Measurements from ENCODE around the gene TMEM175. TPM values are rescaled to one million over a fixed set of nuclear protein-coding genes. Genes with fewer than 3 reads are reported as not detected.

Gene TMEM175
- total and polyA plus RNA-seq, 2 of the 8 experiments (the other 6 are each of a cell fraction or from before 2014, with no cell fraction given) = 4.9 to 20.7 TPM

GRCh38 chr4:901192-901910 lies 30.9 kb upstream of the TMEM175 start:
- no peaks in the 10 kb centered on the region for H3K23me2 ChIP-seq (ENCODE audit: low read depth, low read length)
- no peak for DNase-seq (ENCODE audit: low read depth in 1 of 2, low spot score in 2 of 2)
- H2BK120ac ChIP-seq (replicated peaks; ENCODE audit: low read depth, low read length) = no peak overlapping the region
- H3K23ac ChIP-seq (ENCODE audit: insufficient read length) = no peak overlapping the region
- peak overlapping the region; percentile 51; the same call in 1 of the 2 replicates for H4K8ac ChIP-seq (ENCODE audit: extremely low read depth, insufficient read depth, low read length)
- no peak overlapping the region for H4K91ac ChIP-seq (replicated peaks; ENCODE audit: insufficient read length, low read length)
- H3K18ac ChIP-seq (ENCODE audit: extremely low read depth, low read length) = no peak overlapping the region; the same call in 1 of the 2 replicates
- no peak overlapping the region for H3K14ac ChIP-seq (ENCODE audit: insufficient read length)
- no peak for FAIRE-seq
- no peak overlapping the region for H2BK12ac ChIP-seq (ENCODE audit: low read depth, low read length)
- H3K4me1 ChIP-seq (replicated peaks in 1 of 4; ENCODE audit: control insufficient read depth in 3 of 4, insufficient read depth in 4 of 4, low read length in 3 of 4) = peaks cover 0 to 8% (median 0%) of the 10 kb centered on the region in 4 experiments; a peak in 3 of 7 replicates
- WGBS, 2 experiments (ENCODE audit: extremely low coverage in 1 of 2, insufficient coverage in 1 of 2, insufficient read length in 1 of 2, insufficient replicate concordance in 2 of 2, low coverage in 1 of 2, low lambda C conversion rate in 2 of 2, missing lambda C conversion rate in 1 of 2) = 91% methylated on average over 27 of the region's 28 CpGs; no CpG with 5 or more reads in 1 of the 2 experiments
- no peaks in the 10 kb centered on the region; a peak in 1 of 7 replicates for H3K27me3 ChIP-seq (replicated peaks in 1 of 4; ENCODE audit: control insufficient read depth in 3 of 4, extremely low read depth in 1 of 4, insufficient read depth in 3 of 4, low read length in 3 of 4)
- H2BK15ac ChIP-seq (ENCODE audit: low read length) = no peak overlapping the region
- H3K4me3 ChIP-seq (ENCODE audit: extremely low read depth in 1 of 4, insufficient read depth in 2 of 4, low read depth in 3 of 4, low read length in 4 of 4) = no peak overlapping the region
- H4K5ac ChIP-seq (ENCODE audit: insufficient read length, low read depth, low read length) = no peak overlapping the region
- no peak overlapping the region for H2AFZ ChIP-seq (ENCODE audit: low read length)
- H3K56ac ChIP-seq (replicated peaks; ENCODE audit: insufficient read length, low read depth, low read length) = no peak overlapping the region
- H3K79me1 ChIP-seq (ENCODE audit: low read depth, low read length) = peaks cover 14% of the 10 kb centered on the region
- H3K36me3 ChIP-seq (ENCODE audit: control insufficient read depth in 2 of 4, insufficient read depth in 4 of 4, low read length in 3 of 4) = peaks cover 0 to 8% (median 0%) of the 10 kb centered on the region in 4 experiments; a peak in 1 of 8 replicates
- no peak overlapping the region for H3K9ac ChIP-seq (replicated peaks in 1 of 4; ENCODE audit: extremely low read depth in 1 of 4, low read depth in 3 of 4, low read length in 3 of 4)
- ChIA-PET CTCF (ENCODE audit: partially characterized antibody) (interaction anchor here (0.6 to 1.9 kb wide), 6 partner anchors 9 to 204 kb away, joined by 3 to 6 read pairs (median 3); no protein-coding TSS in a partner anchor), POLR2A (ENCODE audit: partially characterized antibody) (interaction anchor here (0.7 kb wide), 1 partner anchor 349 kb away, joined by 3 read pairs; no protein-coding TSS in a partner anchor)
- H2BK20ac ChIP-seq (ENCODE audit: low read length) = no peak overlapping the region
- no peak overlapping the region for H3K4ac ChIP-seq (replicated peaks; ENCODE audit: insufficient read length, low read depth, low read length)
- H2BK5ac ChIP-seq (ENCODE audit: low read depth, low read length) = no peak overlapping the region
- H3K9me3 ChIP-seq (ENCODE audit: insufficient read depth in 2 of 2, low read depth in 1 of 2, low read length in 1 of 2) = peaks cover 0 to 10% of the 10 kb centered on the region in 2 experiments; a peak in 1 of 4 replicates
- H4K20me1 ChIP-seq (replicated peaks in 1 of 2; ENCODE audit: control insufficient read depth in 1 of 2, insufficient read depth in 2 of 2, low read length in 2 of 2) = peaks cover 5 to 14% of the 10 kb centered on the region in 2 experiments
- H2AK5ac ChIP-seq (ENCODE audit: low read depth, low read length) = no peak overlapping the region
- no peak overlapping the region for H3K4me2 ChIP-seq (ENCODE audit: insufficient read depth in 1 of 2, low read depth in 2 of 2, low read length in 2 of 2)
- H3K27ac ChIP-seq (ENCODE audit: low read depth, low read length) = no peak overlapping the region
- H3K79me2 ChIP-seq (ENCODE audit: control insufficient read depth in 1 of 2, insufficient read depth in 2 of 2, low read length in 2 of 2) = no peaks in the 10 kb centered on the region; a peak in 1 of 4 replicates
- TF ChIP-seq E2F6 (IDR thresholded peaks at IDR 0.05) = no peak
- no peak for TF ChIP-seq CREB1 (IDR thresholded peaks at IDR 0.05)
- no peak for TF ChIP-seq SIN3A (conservative IDR thresholded peaks at IDR 0.05 in 1 of 2, IDR thresholded peaks at IDR 0.05 in 1 of 2; ENCODE audit: low read depth in 1 of 2, low read length in 2 of 2)
- TF ChIP-seq SAP30 (IDR thresholded peaks at IDR 0.05; ENCODE audit: insufficient read depth, insufficient replicate concordance, low read length) = no peak
- TF ChIP-seq BCL11A (IDR thresholded peaks at IDR 0.05; ENCODE audit: low read depth in 2 of 2, low read length in 2 of 2) = no peak
- no peak for TF ChIP-seq KDM1A (IDR thresholded peaks at IDR 0.05; ENCODE audit: borderline replicate concordance, low read length)
- TF ChIP-seq EZH2 (IDR thresholded peaks at IDR 0.05; ENCODE audit: low read depth, low read length, severe bottlenecking) = no peak
- no peak for TF ChIP-seq PHF8 (conservative IDR thresholded peaks at IDR 0.05; ENCODE audit: low read depth, low read length)
- no peak for TF ChIP-seq MAX (IDR thresholded peaks at IDR 0.05)
- no peak for TF ChIP-seq KDM4A (IDR thresholded peaks at IDR 0.05; ENCODE audit: low read depth, low read length, severe bottlenecking)
